Nephron progenitor cell (in vitro differentiated cells): ENCODE measurements around the gene TBX20.

ENCODE experiments used
- DNase-seq: peaks from one replicate; pipeline ENCODE4 v3.0.0; 2021
- H3K27ac Mint-ChIP-seq: 2 replicates; pipeline ENCODE4 v1.8.0; 2021; ENCODE audit warnings: mild to moderate bottlenecking, moderate library complexity, mixed read lengths
- H3K27me3 Mint-ChIP-seq: 2 replicates; pipeline ENCODE4 v1.8.0; 2021; ENCODE audit warnings: mild to moderate bottlenecking, low read depth, mixed read lengths; ENCODE audit not compliant: poor library complexity
- H3K36me3 Mint-ChIP-seq: 2 replicates; pipeline ENCODE4 v1.8.0; 2021; ENCODE audit warnings: low read depth, mixed read lengths
- H3K4me1 Mint-ChIP-seq: 2 replicates; pipeline ENCODE4 v1.8.0; 2021; ENCODE audit warnings: mixed read lengths
- H3K4me3 Mint-ChIP-seq: 2 replicates; pipeline ENCODE4 v1.8.0; 2021; ENCODE audit warnings: mild to moderate bottlenecking, moderate library complexity, mixed read lengths
- H3K9me3 Mint-ChIP-seq: 2 replicates; pipeline ENCODE4 v1.8.0; 2021; ENCODE audit warnings: mild to moderate bottlenecking, moderate library complexity, mixed read lengths
- TF ChIP-seq, protein P1 (sequence below): fragments of 200-600 bp; sonication (generic); IDR thresholded peaks from 2 replicates; pipeline ENCODE4 v1.5.0; 2021; ENCODE audit warnings: antibody characterized with exemption

Gene TBX20, protein sequence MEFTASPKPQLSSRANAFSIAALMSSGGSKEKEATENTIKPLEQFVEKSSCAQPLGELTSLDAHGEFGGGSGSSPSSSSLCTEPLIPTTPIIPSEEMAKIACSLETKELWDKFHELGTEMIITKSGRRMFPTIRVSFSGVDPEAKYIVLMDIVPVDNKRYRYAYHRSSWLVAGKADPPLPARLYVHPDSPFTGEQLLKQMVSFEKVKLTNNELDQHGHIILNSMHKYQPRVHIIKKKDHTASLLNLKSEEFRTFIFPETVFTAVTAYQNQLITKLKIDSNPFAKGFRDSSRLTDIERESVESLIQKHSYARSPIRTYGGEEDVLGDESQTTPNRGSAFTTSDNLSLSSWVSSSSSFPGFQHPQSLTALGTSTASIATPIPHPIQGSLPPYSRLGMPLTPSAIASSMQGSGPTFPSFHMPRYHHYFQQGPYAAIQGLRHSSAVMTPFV

DNA sequence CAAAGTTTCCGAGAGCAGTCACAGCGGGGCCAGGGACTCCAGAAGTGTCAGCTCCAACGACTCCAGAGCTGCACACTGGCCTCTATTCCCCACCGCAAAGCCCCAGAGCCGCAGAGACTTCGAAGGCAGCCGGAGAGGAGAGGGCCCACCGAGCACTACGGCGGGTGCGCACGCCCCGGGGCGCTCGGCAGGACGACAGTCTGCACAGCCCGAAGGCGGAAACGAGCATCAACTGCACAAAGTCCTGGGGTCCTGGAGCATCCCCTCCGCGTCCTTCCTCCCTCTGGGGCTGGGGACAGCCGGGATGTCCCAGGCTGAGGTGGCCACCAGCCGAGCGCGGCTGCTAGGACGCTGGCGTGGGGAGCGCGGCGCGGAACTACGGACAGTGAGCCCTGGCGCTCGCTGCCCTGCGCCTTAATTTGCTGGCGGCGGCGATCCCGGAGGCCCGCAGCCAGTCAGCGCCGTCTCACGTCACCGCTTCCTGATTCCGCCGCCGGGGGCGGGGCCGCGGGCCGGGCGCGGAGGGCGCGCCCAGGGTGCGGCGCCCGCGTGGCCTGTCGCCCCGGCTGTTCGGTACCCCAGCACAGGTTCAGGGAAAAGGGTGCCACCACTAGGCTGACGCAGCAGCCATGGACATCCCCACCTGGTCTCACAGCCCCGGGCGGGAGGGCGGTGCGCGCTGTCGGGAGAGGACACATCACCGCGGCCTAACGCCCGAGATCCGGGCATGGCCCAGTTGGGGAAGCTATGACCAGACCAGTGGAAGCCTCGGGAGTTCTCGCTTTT lies at the start of gene TBX20:
Gene TBX20 (minus strand): TSS at position 391 of the 786 bp plus-strand sequence. CDS start 480 bp downstream, outside the sequence.
- H3K9me3 Mint-ChIP-seq: no peaks in the 10 kb centered on the region
- peak; percentile 76 for DNase-seq
- no peaks in the 10 kb centered on the region for H3K36me3 Mint-ChIP-seq
- TF ChIP-seq, protein P1, sequence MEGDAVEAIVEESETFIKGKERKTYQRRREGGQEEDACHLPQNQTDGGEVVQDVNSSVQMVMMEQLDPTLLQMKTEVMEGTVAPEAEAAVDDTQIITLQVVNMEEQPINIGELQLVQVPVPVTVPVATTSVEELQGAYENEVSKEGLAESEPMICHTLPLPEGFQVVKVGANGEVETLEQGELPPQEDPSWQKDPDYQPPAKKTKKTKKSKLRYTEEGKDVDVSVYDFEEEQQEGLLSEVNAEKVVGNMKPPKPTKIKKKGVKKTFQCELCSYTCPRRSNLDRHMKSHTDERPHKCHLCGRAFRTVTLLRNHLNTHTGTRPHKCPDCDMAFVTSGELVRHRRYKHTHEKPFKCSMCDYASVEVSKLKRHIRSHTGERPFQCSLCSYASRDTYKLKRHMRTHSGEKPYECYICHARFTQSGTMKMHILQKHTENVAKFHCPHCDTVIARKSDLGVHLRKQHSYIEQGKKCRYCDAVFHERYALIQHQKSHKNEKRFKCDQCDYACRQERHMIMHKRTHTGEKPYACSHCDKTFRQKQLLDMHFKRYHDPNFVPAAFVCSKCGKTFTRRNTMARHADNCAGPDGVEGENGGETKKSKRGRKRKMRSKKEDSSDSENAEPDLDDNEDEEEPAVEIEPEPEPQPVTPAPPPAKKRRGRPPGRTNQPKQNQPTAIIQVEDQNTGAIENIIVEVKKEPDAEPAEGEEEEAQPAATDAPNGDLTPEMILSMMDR: no peak
- H3K4me1 Mint-ChIP-seq: peaks cover 17% of the 10 kb centered on the region
- peaks cover 100% of the 10 kb centered on the region for H3K27me3 Mint-ChIP-seq
- peak within 1 kb of the TSS; percentile 66 for H3K4me3 Mint-ChIP-seq
- H3K27ac Mint-ChIP-seq: no peak within 1 kb of the TSS

DNA sequence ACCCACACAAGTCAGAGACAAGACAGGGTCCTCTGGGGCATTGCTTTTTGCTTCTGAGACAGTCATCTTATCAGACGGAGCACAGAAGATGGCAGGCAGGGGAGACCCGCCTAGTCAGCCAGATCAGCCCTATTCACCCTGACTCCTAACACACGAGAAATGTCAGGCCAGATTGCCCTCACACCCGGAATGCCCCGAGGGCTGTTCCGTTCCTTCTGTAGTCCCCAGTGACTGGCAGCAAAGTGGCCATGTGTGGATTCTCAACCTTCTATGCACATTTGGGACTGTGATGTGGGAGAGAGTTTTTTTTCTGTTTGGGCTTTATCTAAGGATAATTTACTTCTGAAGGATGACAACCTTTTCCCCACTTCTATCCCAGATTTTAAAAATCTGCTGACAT lies 35.5 kb upstream of the TBX20 start:
- H3K9me3 Mint-ChIP-seq: peaks cover 31% of the 10 kb centered on the region
- no peak overlapping the region for H3K27ac Mint-ChIP-seq
- H3K4me1 Mint-ChIP-seq: no peaks in the 10 kb centered on the region
- H3K36me3 Mint-ChIP-seq: no peaks in the 10 kb centered on the region
- H3K27me3 Mint-ChIP-seq: peaks cover 7% of the 10 kb centered on the region
- no peak for DNase-seq
- TF ChIP-seq, protein P1: no peak
- H3K4me3 Mint-ChIP-seq: no peak overlapping the region

DNA sequence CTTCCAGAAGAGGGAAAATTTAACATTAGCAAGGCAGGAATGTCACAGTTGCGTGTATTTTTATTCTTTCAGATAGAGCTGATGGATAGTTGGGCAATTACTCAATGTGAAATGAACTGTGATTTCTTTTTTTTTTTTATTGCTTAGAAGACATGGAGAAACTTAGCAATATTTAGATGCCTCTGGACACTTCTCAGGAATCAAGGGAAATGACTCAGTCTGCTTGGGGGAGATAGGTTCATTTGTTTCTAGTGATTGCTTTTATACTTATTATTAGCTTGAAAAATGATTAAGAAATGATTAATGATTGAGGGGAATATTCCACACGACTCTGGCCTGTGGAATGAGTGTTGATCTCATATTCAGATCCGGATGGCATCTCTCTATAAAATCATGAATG lies 33.1 kb upstream of the TBX20 start:
- Mint-ChIP-seq H3K4me1 (no peaks in the 10 kb centered on the region), H3K36me3 (no peaks in the 10 kb centered on the region), H3K4me3 (no peak overlapping the region), H3K9me3 (peaks cover 17% of the 10 kb centered on the region), H3K27me3 (peaks cover 3% of the 10 kb centered on the region), H3K27ac (no peak overlapping the region)
- TF ChIP-seq, protein P1: no peak
- no peak for DNase-seq

DNA sequence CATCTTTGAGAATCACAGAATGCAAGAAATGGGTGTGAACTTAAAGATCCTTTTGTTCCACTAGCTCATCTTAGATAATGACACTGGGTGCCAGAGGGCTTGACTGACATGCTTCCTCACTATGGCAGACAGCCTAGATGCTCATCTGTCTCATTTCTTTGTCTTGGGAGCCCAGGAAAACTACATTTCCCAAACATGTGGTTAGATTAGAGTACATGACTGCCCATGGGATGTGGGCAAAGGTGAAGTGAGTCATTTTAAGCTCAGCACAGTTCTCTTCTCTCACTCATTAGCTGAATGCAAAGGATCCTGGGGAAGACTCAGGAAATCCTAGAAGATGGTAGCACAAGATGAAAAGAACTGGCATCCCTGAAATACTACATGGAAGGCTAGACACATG lies 32.5 kb upstream of the TBX20 start:
- TF ChIP-seq, protein P1: no peak
- no peak overlapping the region for H3K4me3 Mint-ChIP-seq
- H3K4me1 Mint-ChIP-seq: no peaks in the 10 kb centered on the region
- H3K27me3 Mint-ChIP-seq: peaks cover 3% of the 10 kb centered on the region
- no peaks in the 10 kb centered on the region for H3K36me3 Mint-ChIP-seq
- peaks cover 16% of the 10 kb centered on the region for H3K9me3 Mint-ChIP-seq
- no peak for DNase-seq
- no peak overlapping the region for H3K27ac Mint-ChIP-seq

DNA sequence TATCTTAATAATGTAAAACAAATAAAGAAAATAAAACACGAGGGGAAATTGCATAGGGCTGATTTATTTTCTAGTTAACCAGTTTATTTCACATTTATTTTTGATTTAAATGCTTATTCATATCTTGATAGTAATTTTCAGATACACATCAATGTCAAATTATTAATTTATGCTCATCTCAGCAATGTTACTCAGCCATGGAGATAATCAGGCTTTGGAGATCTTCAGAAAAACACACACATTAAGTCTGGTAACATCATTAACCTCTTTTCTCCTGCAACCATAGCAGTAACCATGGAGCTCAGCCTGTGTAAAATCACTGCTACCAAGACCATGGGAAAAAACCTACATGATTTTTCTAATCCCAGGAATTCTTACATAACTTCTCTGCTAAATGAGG lies 31.9 kb upstream of the TBX20 start:
- no peak for DNase-seq
- H3K4me3 Mint-ChIP-seq: no peak overlapping the region
- peaks cover 3% of the 10 kb centered on the region for H3K27me3 Mint-ChIP-seq
- no peak overlapping the region for H3K27ac Mint-ChIP-seq
- H3K9me3 Mint-ChIP-seq: peaks cover 16% of the 10 kb centered on the region
- no peaks in the 10 kb centered on the region for H3K4me1 Mint-ChIP-seq
- no peaks in the 10 kb centered on the region for H3K36me3 Mint-ChIP-seq
- TF ChIP-seq, protein P1: no peak
